ENCODE results near the gene C6orf120. TPM values are rescaled to one million over a fixed set of nuclear protein-coding genes. Genes with fewer than 3 reads are reported as not detected.

Gene C6orf120
- total RNA-seq, 4 donors from 2014 or later: 20.8 to 28.8 (median 25.6) TPM

DNA sequence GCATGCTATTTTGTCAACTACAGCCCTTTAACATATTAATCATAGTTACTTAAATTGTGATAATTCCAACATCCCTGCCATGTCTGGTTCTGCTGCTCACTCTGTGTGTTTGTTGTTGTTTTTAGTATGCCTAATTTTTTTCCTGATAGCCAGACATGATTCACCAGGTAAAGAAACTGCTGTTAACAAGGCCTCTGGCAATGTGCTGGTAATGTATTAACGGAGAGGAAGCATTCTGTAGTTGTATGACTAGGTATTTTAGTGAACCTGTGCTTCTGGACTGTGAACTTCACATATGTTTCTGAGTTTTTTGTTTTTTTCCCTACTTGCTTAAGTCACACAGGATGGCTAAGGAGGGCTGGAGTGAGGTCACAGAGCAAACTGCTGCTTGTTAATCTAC, 44.6 kb downstream of the C6orf120 start:
- intact Hi-C loops (cut with DNase I; ENCODE audit: low total_unique reads): no loop called here
- H3K4me3 ChIP-seq (ENCODE audit: low read depth, poor library complexity, severe bottlenecking): no peak overlapping the region
- WGBS, 2 donors: 74 to 83% methylated on average over 1 of the region's 1 CpG
- no peak for DNase-seq (ENCODE audit: low spot score in 2 of 2)
- TF ChIP-seq POLR2A (IDR thresholded peaks at IDR 0.05) (no peak), CTCF (IDR thresholded peaks at IDR 0.05) (no peak)

DNA sequence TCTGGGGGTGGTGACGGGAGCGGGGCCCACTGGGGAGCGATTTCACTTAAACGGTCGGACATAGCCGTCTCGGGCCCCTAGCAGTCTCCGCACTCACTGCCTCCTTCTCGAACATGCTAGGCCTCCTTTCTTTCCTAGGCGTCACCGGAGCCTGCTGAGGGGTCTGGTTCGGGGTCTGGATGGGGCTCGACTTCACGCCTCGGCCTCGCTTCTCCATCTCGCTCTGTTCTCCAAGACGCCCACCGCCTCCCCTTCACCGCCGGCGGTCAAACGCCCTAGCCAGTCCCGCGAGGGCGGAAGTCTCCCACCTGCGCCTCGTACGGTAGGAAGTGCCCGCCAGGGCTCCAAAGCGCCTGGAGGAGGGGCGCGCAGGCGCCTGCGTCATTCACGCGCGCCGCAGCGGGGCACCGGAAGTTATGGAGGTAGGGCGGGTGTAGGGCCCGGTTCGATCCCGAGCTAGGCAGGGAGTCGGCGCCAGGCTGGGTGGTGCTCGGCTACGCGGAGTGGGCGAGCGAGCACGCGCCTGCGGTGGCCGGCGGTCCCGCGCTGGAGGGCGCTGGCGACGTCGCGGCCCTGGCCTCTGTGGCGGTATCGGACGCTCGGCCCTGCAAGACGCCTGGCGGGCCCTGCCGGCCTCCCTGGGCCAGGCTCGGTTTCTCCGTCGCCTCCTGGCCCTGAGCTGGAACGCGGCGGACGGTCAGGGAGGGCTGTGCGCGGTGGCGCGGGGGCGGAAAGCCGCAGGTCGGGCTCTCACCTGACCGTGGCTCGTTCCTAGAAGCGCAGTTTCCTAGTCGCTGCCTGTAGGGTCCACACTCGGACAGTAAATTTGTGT, 49.5 kb downstream of the C6orf120 start, which contains the start of the genes DYNLT2 and ERMARD:
TSS of gene DYNLT2 (minus strand) at position 331 of the 832 bp plus-strand sequence. CDS start at position 217, 114 bp downstream.
TSS of gene ERMARD (plus strand) at position 381 of the 832 bp plus-strand sequence. CDS start at position 417, 36 bp downstream.
- TF ChIP-seq POLR2A (IDR thresholded peaks at IDR 0.05): peak in 1 of 2 donors; percentile 66
- no peak for TF ChIP-seq CTCF (IDR thresholded peaks at IDR 0.05)
- intact Hi-C loops (cut with DNase I; ENCODE audit: low total_unique reads): no loop called here
- WGBS, 2 donors: 0% methylated on average over 30 to 67 of the region's 90 CpGs
- H3K4me3 ChIP-seq (ENCODE audit: low read depth, poor library complexity, severe bottlenecking): peak within 1 kb of the TSS; percentile 94
- peak; percentile 91 to 98 for DNase-seq (ENCODE audit: low spot score in 2 of 2)

- no peak for DNase-seq (ENCODE audit: low spot score in 2 of 2)
- intact Hi-C loops (cut with DNase I; ENCODE audit: low total_unique reads): no loop called here
- H3K4me3 ChIP-seq (ENCODE audit: low read depth, poor library complexity, severe bottlenecking): peak overlapping the region; percentile 94
- TF ChIP-seq POLR2A (IDR thresholded peaks at IDR 0.05): no peak
- TF ChIP-seq CTCF (IDR thresholded peaks at IDR 0.05): no peak
- 6 to 7% methylated on average over 16 to 18 of the region's 19 CpGs for WGBS, 2 donors
Observed at GRCh38 chr6:169752074-169752623, 50.2 kb downstream of the C6orf120 start.

Other genes with a start within 250 kb of the C6orf120 start
- 10 to 100 TPM; 15.7 to 40.0 (median 19.5) TPM for gene WDR27, start 97 bp upstream of the C6orf120 start, total RNA-seq
- 10 to 100 TPM; 32.7 to 42.8 (median 37.0) TPM for gene PHF10, start 22.4 kb downstream of the C6orf120 start, total RNA-seq
- gene DYNLT2, start 49.4 kb downstream of the C6orf120 start, total RNA-seq: 1 to 10 TPM in 2 of 4 donors, under 1 TPM in 2; 0.54 to 4.1 (median 1.1) TPM
- gene ERMARD, start 49.5 kb downstream of the C6orf120 start, total RNA-seq: 10 to 100 TPM; 12.0 to 30.5 (median 25.2) TPM

All from lower leg skin (tissue), 4 donors.